Neural progenitor cell (in vitro differentiated cells): ENCODE results near the gene NRROS.

Experiments used
- EZH2 ChIP-seq: fragments of 200-600 bp; sonication (generic); IDR thresholded peaks from 2 replicates; pipeline ENCODE4 v1.6.1; 2017; ENCODE audit warnings: antibody characterized with exemption, mild to moderate bottlenecking, moderate library complexity
- EZH2phosphoT487 ChIP-seq: fragments of 200-600 bp; sonication (generic); IDR thresholded peaks from 2 replicates; pipeline ENCODE4 v1.6.1; 2017; ENCODE audit warnings: antibody characterized with exemption
- TF ChIP-seq, protein P1 (sequence below): fragments of 200-600 bp; sonication (generic); IDR thresholded peaks from 2 replicates; pipeline ENCODE4 v1.5.1; 2017; ENCODE audit warnings: antibody characterized with exemption, mild to moderate bottlenecking

DNA sequence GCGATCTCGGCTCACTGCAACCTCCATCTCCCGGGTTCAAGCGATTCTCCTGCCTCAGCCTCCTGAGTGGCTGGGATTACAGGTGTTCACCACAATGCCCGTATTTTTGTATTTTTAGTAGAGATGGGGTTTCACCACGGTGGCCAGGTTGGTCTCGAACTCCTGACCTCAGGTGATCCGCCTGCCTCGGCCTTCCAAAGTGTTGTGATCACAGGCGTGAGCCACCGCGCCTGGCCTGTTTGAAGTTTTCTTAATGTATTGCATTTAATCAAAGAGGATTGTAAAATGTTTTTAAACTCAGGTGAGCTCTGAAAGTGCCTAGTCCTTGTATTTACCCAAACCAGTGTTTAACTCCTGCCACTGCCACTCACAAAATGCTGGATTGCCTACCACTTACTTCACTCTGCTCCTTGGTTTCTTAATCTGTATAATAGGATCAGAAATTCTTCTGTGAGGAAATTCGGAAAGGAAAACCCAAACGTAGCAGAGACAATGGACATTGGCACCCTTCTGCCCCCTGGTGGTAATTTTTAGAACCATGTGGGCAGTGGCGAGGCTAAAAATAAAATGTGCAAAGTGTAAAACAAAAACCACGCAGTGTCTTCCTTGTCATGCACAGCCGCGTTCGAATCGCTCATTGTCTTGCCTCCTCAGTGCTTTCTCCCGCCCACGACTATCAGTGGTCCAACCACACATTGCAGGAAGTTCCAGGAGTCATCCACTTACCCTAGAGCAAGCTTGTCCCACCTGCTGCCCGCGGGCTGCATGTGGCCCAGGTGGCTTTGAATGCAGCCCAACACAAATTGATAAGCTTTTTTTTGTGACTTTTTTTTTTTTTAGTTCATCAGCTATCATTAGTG, 45.3 kb downstream of the NRROS start:
- TF ChIP-seq, protein P1, sequence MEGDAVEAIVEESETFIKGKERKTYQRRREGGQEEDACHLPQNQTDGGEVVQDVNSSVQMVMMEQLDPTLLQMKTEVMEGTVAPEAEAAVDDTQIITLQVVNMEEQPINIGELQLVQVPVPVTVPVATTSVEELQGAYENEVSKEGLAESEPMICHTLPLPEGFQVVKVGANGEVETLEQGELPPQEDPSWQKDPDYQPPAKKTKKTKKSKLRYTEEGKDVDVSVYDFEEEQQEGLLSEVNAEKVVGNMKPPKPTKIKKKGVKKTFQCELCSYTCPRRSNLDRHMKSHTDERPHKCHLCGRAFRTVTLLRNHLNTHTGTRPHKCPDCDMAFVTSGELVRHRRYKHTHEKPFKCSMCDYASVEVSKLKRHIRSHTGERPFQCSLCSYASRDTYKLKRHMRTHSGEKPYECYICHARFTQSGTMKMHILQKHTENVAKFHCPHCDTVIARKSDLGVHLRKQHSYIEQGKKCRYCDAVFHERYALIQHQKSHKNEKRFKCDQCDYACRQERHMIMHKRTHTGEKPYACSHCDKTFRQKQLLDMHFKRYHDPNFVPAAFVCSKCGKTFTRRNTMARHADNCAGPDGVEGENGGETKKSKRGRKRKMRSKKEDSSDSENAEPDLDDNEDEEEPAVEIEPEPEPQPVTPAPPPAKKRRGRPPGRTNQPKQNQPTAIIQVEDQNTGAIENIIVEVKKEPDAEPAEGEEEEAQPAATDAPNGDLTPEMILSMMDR, result peak; percentile 97
- TF ChIP-seq EZH2 (no peak), EZH2phosphoT487 (no peak)
